Small intestine (tissue), 7 donors: ENCODE results near the gene SPART. TPM values are rescaled to one million over a fixed set of nuclear protein-coding genes. Genes with fewer than 3 reads are reported as not detected.

ENCODE experiments used
- DNase-seq, 2 donors: peaks; one replicate each; pipeline versions ENCODE4 v3.0.0 to v3.0.0-alpha.2; 2013
- FAIRE-seq: peaks from 2 replicates; lab custom pipeline; 2012; peaks lifted over from hg19 to GRCh38; lab: Jason Lieb, UNC
- H3K27ac ChIP-seq, 3 donors: one replicate each; pipeline ENCODE4 v1.5.1; 2013; ENCODE audit warnings: low read length in 2 of 3, mild to moderate bottlenecking in 2 of 3, control low read depth in 1 of 3, inconsistent platforms in 1 of 3, low read depth in 1 of 3, moderate library complexity in 1 of 3
- H3K27me3 ChIP-seq, 3 donors: one replicate each; pipeline ENCODE4 v1.6.1; 2013; ENCODE audit warnings: low read length in 3 of 3, inconsistent platforms in 1 of 3; ENCODE audit not compliant: control insufficient read depth in 3 of 3, insufficient read depth in 3 of 3
- H3K36me3 ChIP-seq, 3 donors: one replicate each; pipeline ENCODE4 v1.6.1; 2013; ENCODE audit warnings: low read length in 3 of 3, inconsistent platforms in 1 of 3, low read depth in 1 of 3, mild to moderate bottlenecking in 1 of 3, moderate library complexity in 1 of 3; ENCODE audit not compliant: control insufficient read depth in 3 of 3, insufficient read depth in 2 of 3
- H3K4me1 ChIP-seq, 3 donors: one replicate each; pipeline ENCODE4 v1.6.1; 2013; ENCODE audit warnings: low read length in 2 of 3, inconsistent platforms in 1 of 3, low read depth in 1 of 3, mild to moderate bottlenecking in 1 of 3, moderate library complexity in 1 of 3; ENCODE audit not compliant: control insufficient read depth in 3 of 3, insufficient read depth in 2 of 3
- H3K4me3 ChIP-seq, 3 donors: one replicate each; pipeline ENCODE4 v1.5.1; 2013; ENCODE audit warnings: low read length in 3 of 3, control low read depth in 1 of 3, inconsistent platforms in 1 of 3, low read depth in 1 of 3, mild to moderate bottlenecking in 1 of 3, moderate library complexity in 1 of 3
- H3K9me3 ChIP-seq, 2 donors: one replicate each; pipeline ENCODE4 v1.6.1; 2013; ENCODE audit warnings: low read depth in 1 of 2, low read length in 1 of 2; ENCODE audit not compliant: control insufficient read depth in 2 of 2, insufficient read depth in 1 of 2
- WGBS, 3 donors: extraction: QIAGEN DNeasy Blood & Tissue Kit; methylation state at CpG; one replicate each; pipeline ENCODE4 v1.1.7; 2013; 5-methylcytosine and 5-hydroxymethylcytosine counted together
- polyA plus RNA-seq, 4 donors: library from polyadenylated mRNA; stranded (reverse) in 3 of 4; unstranded in 1 of 4; fragments of 200-250 nt in 3 of 4; fragments of 120-200 nt in 1 of 4; gene quantifications; one replicate each; pipeline versions ENCODE4 v1.2.1 to v1.2.3, GENCODE V29; 2013
- donor health status: healthy with polysubstance abuse.
- donor health status: control.
- donor health status: control.
- donor health status: Bipolar disorder and iron deficiency.
- donor health status: healthy.

Gene SPART
- polyA plus RNA-seq, 4 donors: 3.4 to 55.3 (median 12.4) TPM

GRCh38 chr13:36297366-36298338 is 48.5 kb downstream of the SPART start, which contains the start of gene CCDC169:
CCDC169 (minus strand) TSS chr13:36297814; CDS start chr13:36297719, 95 bp downstream.
- H3K36me3 ChIP-seq: no peaks in the 10 kb centered on the region
- WGBS, 3 donors: 1 to 7% (median 2%) methylated on average over 53 of the region's 53 CpGs
- no peaks in the 10 kb centered on the region for H3K9me3 ChIP-seq
- H3K27ac ChIP-seq: peak within 1 kb of the TSS in 1 of 3 donors; percentile 36
- H3K4me3 ChIP-seq: peak within 1 kb of the TSS; percentile 20 to 57 (median 42)
- FAIRE-seq (no peak), DNase-seq (peak; percentile 61 to 85)
- H3K4me1 ChIP-seq: no peaks in the 10 kb centered on the region
- peaks cover 0 to 3% (median 3%) of the 10 kb centered on the region in 3 donors for H3K27me3 ChIP-seq

- WGBS, 3 donors: 44 to 75% (median 48%) methylated on average over 3 of the region's 3 CpGs
- no peaks in the 10 kb centered on the region for H3K9me3 ChIP-seq
- no peaks in the 10 kb centered on the region for H3K36me3 ChIP-seq
- no peak overlapping the region for H3K4me3 ChIP-seq
- no peak for FAIRE-seq
- H3K4me1 ChIP-seq: no peaks in the 10 kb centered on the region
- no peak for DNase-seq
- no peak overlapping the region for H3K27ac ChIP-seq
- H3K27me3 ChIP-seq: peaks cover 0 to 3% (median 3%) of the 10 kb centered on the region in 3 donors
Measured at GRCh38 chr13:36294096-36294495, 52.1 kb downstream of the SPART start.

- H3K36me3 ChIP-seq: no peaks in the 10 kb centered on the region
- peaks cover 0 to 3% (median 2%) of the 10 kb centered on the region in 3 donors for H3K27me3 ChIP-seq
- no peak overlapping the region for H3K27ac ChIP-seq
- no peak overlapping the region for H3K4me3 ChIP-seq
- DNase-seq: no peak
- no peaks in the 10 kb centered on the region for H3K4me1 ChIP-seq
- 85 to 96% (median 95%) methylated on average over 1 of the region's 1 CpG for WGBS, 3 donors
- no peaks in the 10 kb centered on the region for H3K9me3 ChIP-seq
- no peak for FAIRE-seq
Measured at GRCh38 chr13:36293497-36293896, 52.7 kb downstream of the SPART start.

- H3K36me3 ChIP-seq: no peaks in the 10 kb centered on the region
- H3K27me3 ChIP-seq: no peaks in the 10 kb centered on the region
- no peak overlapping the region for H3K27ac ChIP-seq
- no peak overlapping the region for H3K4me3 ChIP-seq
- peaks cover 0 to 7% of the 10 kb centered on the region in 2 donors for H3K9me3 ChIP-seq
- DNase-seq: no peak
- FAIRE-seq: no peak
- no peaks in the 10 kb centered on the region for H3K4me1 ChIP-seq
Measured at GRCh38 chr13:36288794-36289391, 57.3 kb downstream of the SPART start.

- Histone ChIP-seq H3K36me3 (no peaks in the 10 kb centered on the region), H3K4me3 (no peak overlapping the region), H3K27ac (no peak overlapping the region), H3K9me3 (peaks cover 0 to 7% of the 10 kb centered on the region in 2 donors), H3K27me3 (no peaks in the 10 kb centered on the region), H3K4me1 (no peaks in the 10 kb centered on the region)
- DNase-seq (no peak), FAIRE-seq (no peak)
- 67 to 86% (median 70%) methylated on average over 2 of the region's 2 CpGs for WGBS, 3 donors
Measured at GRCh38 chr13:36286006-36286405, 60.2 kb downstream of the SPART start.

GRCh38 chr13:36282821-36283432 is 63.3 kb downstream of the SPART start:
- H3K4me3 ChIP-seq: no peak overlapping the region
- H3K36me3 ChIP-seq: no peaks in the 10 kb centered on the region
- H3K4me1 ChIP-seq: no peaks in the 10 kb centered on the region
- WGBS, 3 donors: 43 to 50% (median 48%) methylated on average over 6 of the region's 6 CpGs
- peak; percentile 41 to 55 for DNase-seq
- FAIRE-seq: no peak
- peaks cover 0 to 4% of the 10 kb centered on the region in 2 donors for H3K9me3 ChIP-seq
- H3K27me3 ChIP-seq: no peaks in the 10 kb centered on the region
- no peak overlapping the region for H3K27ac ChIP-seq

GRCh38 chr13:36275190-36276002 is 70.8 kb downstream of the SPART start:
- Histone ChIP-seq H3K4me3 (no peak overlapping the region), H3K27me3 (no peaks in the 10 kb centered on the region), H3K36me3 (no peaks in the 10 kb centered on the region), H3K27ac (no peak overlapping the region), H3K9me3 (no peaks in the 10 kb centered on the region), H3K4me1 (no peaks in the 10 kb centered on the region)
- FAIRE-seq (no peak), DNase-seq (peak; percentile 18 to 41)
- WGBS, 3 donors: 75 to 78% (median 78%) methylated on average over 3 of the region's 3 CpGs
